H9 (cell line): Measurements from ENCODE around the gene TLK2. TPM values are rescaled to one million over a fixed set of nuclear protein-coding genes. Genes with fewer than 3 reads are reported as not detected.

Source experiments
- DNase-seq: peaks from one replicate; pipeline ENCODE4 v3.0.0-alpha.2; 2017
- H2AFZ ChIP-seq: one replicate; pipeline ENCODE4 v1.6.1; 2013; ENCODE audit warnings: mild to moderate bottlenecking, low read length, control low read depth, moderate library complexity
- H2AK5ac ChIP-seq: 2 replicates; pipeline ENCODE4 v1.6.1; 2013; ENCODE audit warnings: low read length, control low read depth, mixed read lengths; ENCODE audit not compliant: insufficient read length
- H2BK120ac ChIP-seq: one replicate; pipeline ENCODE4 v1.6.1; 2013; ENCODE audit warnings: low read depth, mild to moderate bottlenecking, low read length, control low read depth, inconsistent platforms; ENCODE audit not compliant: poor library complexity, severe bottlenecking
- H2BK12ac ChIP-seq: 2 replicates; pipeline ENCODE4 v1.6.1; 2013; ENCODE audit warnings: low read length, control low read depth, mixed read lengths, low read depth; ENCODE audit not compliant: insufficient read length
- H2BK15ac ChIP-seq: 2 replicates; pipeline ENCODE4 v1.6.1; 2013; ENCODE audit warnings: low read depth, low read length, control low read depth
- H2BK20ac ChIP-seq: one replicate; pipeline ENCODE4 v1.6.1; 2013; ENCODE audit warnings: low read depth, mild to moderate bottlenecking, low read length, control low read depth, inconsistent platforms; ENCODE audit not compliant: poor library complexity, severe bottlenecking
- H2BK5ac ChIP-seq: 2 replicates; pipeline ENCODE4 v1.6.1; 2013; ENCODE audit warnings: low read length, control low read depth, mixed read lengths; ENCODE audit not compliant: insufficient read length
- H3K14ac ChIP-seq: 2 replicates; pipeline ENCODE4 v1.6.1; 2013; ENCODE audit warnings: low read length, control low read depth; ENCODE audit not compliant: insufficient read depth
- H3K18ac ChIP-seq: 2 replicates; pipeline ENCODE4 v1.6.1; 2013; ENCODE audit warnings: low read depth, mild to moderate bottlenecking, mixed read lengths, low read length, control low read depth; ENCODE audit not compliant: insufficient read length
- H3K23ac ChIP-seq: 2 replicates; pipeline ENCODE4 v1.6.1; 2013; ENCODE audit warnings: low read length, control low read depth, mixed read lengths, low read depth; ENCODE audit not compliant: insufficient read length
- H3K23me2 ChIP-seq: 2 replicates; pipeline ENCODE4 v1.6.1; 2013; ENCODE audit warnings: low read depth, mild to moderate bottlenecking, mixed read lengths, low read length, control low read depth; ENCODE audit not compliant: insufficient read length, poor library complexity, severe bottlenecking
- H3K27ac ChIP-seq: 2 replicates; pipeline ENCODE4 v1.5.1; 2013; ENCODE audit warnings: low read length, control low read depth, mixed read lengths, low read depth; ENCODE audit not compliant: insufficient read length
- H3K27me3 ChIP-seq: 2 replicates; pipeline ENCODE4 v1.6.1; 2013; ENCODE audit warnings: low read length, control low read depth, inconsistent platforms; ENCODE audit not compliant: insufficient read depth
- H3K4ac ChIP-seq: 2 replicates; pipeline ENCODE4 v1.6.1; 2013; ENCODE audit warnings: low read depth, mild to moderate bottlenecking, control low read depth, inconsistent platforms, low read length, moderate library complexity
- H3K4me1 ChIP-seq: 2 replicates; pipeline ENCODE4 v1.6.1; 2013; ENCODE audit warnings: low read length, control low read depth, inconsistent platforms; ENCODE audit not compliant: insufficient read depth
- H3K4me2 ChIP-seq: 2 replicates; pipeline ENCODE4 v1.6.1; 2013; ENCODE audit warnings: low read length, control low read depth, mixed read lengths; ENCODE audit not compliant: insufficient read length, insufficient read depth
- H3K56ac ChIP-seq: 2 replicates; pipeline ENCODE4 v1.6.1; 2013; ENCODE audit warnings: low read depth, mild to moderate bottlenecking, mixed read lengths, low read length, control low read depth; ENCODE audit not compliant: insufficient read length
- H3K79me1 ChIP-seq: 2 replicates; pipeline ENCODE4 v1.6.1; 2013; ENCODE audit warnings: low read depth, mild to moderate bottlenecking, moderate library complexity, low read length, control low read depth, inconsistent platforms; ENCODE audit not compliant: insufficient read depth, poor library complexity, severe bottlenecking
- H3K79me2 ChIP-seq: 2 replicates; pipeline ENCODE4 v1.6.1; 2013; ENCODE audit warnings: low read length, control low read depth, inconsistent platforms; ENCODE audit not compliant: insufficient read depth
- H3K9ac ChIP-seq: 2 replicates; pipeline ENCODE4 v1.6.1; 2013; ENCODE audit warnings: low read length, control low read depth, mixed read lengths; ENCODE audit not compliant: insufficient read length; ENCODE audit errors: extremely low read depth
- H3K9me3 ChIP-seq: one replicate; pipeline ENCODE4 v1.6.1; 2013; ENCODE audit warnings: low read depth, low read length, inconsistent platforms; ENCODE audit not compliant: control insufficient read depth
- H3T11ph ChIP-seq: one replicate; pipeline ENCODE4 v1.6.1; 2013; ENCODE audit warnings: mild to moderate bottlenecking, low read length, control low read depth, inconsistent platforms
- H4K20me1 ChIP-seq: one replicate; pipeline ENCODE4 v1.6.1; 2013; ENCODE audit not compliant: control insufficient read depth, insufficient read length, insufficient read depth
- H4K5ac ChIP-seq: 2 replicates; pipeline ENCODE4 v1.6.1; 2013; ENCODE audit warnings: low read depth, mild to moderate bottlenecking, mixed read lengths, low read length, control low read depth; ENCODE audit not compliant: insufficient read length
- H4K8ac ChIP-seq: replicated peaks from 2 replicates; pipeline ENCODE4 v1.6.1; 2013; ENCODE audit warnings: low read length, control low read depth, mixed read lengths, low read depth; ENCODE audit not compliant: insufficient read length
- H4K91ac ChIP-seq: 2 replicates; pipeline ENCODE4 v1.6.1; 2013; ENCODE audit warnings: low read depth, mild to moderate bottlenecking, moderate library complexity, mixed read lengths, low read length, control low read depth; ENCODE audit not compliant: insufficient read length
- H3K27ac Mint-ChIP-seq, 3 experiments: 2 replicates in 2 of 3; 3 replicates in 1 of 3; pipeline ENCODE4 v1.8.0; 2020 to 2021; ENCODE audit warnings: mixed read lengths in 3 of 3, mild to moderate bottlenecking in 1 of 3, moderate library complexity in 1 of 3
- H3K27me3 Mint-ChIP-seq: 2 replicates; pipeline ENCODE4 v1.8.0; 2021; ENCODE audit warnings: low read depth, mild to moderate bottlenecking, moderate library complexity, mixed read lengths
- H3K36me3 Mint-ChIP-seq, 3 experiments: 2 replicates in 2 of 3; 3 replicates in 1 of 3; pipeline ENCODE4 v1.8.0; 2020 to 2021; ENCODE audit warnings: low read depth in 3 of 3, mixed read lengths in 3 of 3; ENCODE audit not compliant: insufficient read depth in 1 of 3
- H3K4me1 Mint-ChIP-seq, 2 experiments: 2 replicates each; pipeline ENCODE4 v1.8.0; 2020; ENCODE audit warnings: mixed read lengths in 2 of 2
- H3K4me3 Mint-ChIP-seq, 2 experiments: 2 replicates in 1 of 2; 3 replicates in 1 of 2; pipeline ENCODE4 v1.8.0; 2020 to 2021; ENCODE audit warnings: mild to moderate bottlenecking in 2 of 2, mixed read lengths in 2 of 2, moderate library complexity in 1 of 2
- H3K9me3 Mint-ChIP-seq, 2 experiments: 2 replicates in 1 of 2; 3 replicates in 1 of 2; pipeline ENCODE4 v1.8.0; 2020; ENCODE audit warnings: mild to moderate bottlenecking in 2 of 2, mixed read lengths in 2 of 2, moderate library complexity in 1 of 2
- WGBS: extraction: QIAGEN DNeasy Blood & Tissue Kit; methylation state at CpG from one replicate; pipeline ENCODE4 v1.1.7; 2013; ENCODE audit warnings: missing lambda C conversion rate, low lambda C conversion rate, mixed read lengths; ENCODE audit not compliant: insufficient read length; ENCODE audit errors: extremely low coverage; 5-methylcytosine and 5-hydroxymethylcytosine counted together
- total RNA-seq: library from RNA; stranded (reverse); gene quantifications from 2 replicates; pipeline ENCODE4 v1.2.1, GENCODE V29; 2021
- TF ChIP-seq, protein P1 (sequence below): fragments of 200-600 bp; sonication (generic); conservative IDR thresholded peaks from 3 replicates; pipeline ENCODE4 v1.8.0; 2021; ENCODE audit warnings: antibody characterized with exemption, mild to moderate bottlenecking

Gene TLK2
- total RNA-seq, 1 experiment from 2014 or later: 63.7 TPM

DNA sequence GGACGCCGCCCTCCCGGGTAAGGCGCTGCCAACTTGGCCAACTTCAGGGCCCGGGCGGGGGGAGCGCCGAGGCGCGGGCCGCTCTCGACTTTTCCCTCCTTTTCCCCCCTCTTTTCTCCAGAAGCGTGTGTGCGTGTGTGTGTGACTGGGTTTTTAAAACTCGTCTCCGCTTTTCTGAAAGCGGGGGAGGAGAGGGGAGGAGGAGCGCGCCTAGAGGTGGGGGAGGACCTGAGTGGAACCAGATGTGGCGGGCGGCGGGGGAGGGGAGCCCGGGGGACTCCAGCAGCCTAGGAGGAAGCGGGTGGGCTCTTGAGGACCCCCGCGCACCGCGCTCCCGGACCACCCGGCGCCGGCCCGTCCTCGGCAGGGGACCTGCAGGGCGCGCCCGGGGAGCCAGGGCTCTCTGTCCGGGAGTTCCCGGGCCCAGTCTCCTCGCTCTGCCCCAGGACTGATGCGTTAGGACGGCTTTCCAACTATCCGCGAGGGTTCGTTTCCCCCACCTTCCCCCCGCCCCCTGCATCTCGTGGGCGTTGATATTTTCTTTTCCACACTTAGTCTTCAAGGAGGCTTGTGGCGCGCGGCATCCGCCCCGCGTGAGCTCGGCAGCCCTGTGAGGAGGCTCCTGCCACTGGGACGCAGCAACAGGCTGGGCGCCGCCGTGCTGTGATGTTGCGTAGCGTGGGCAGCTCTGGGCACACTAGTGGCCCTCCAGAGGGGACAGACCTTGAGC is 149.4 kb downstream of the TLK2 start:
- Mint-ChIP-seq H3K27me3 (peaks cover 22% of the 10 kb centered on the region), H3K4me1 (peaks cover 44 to 48% of the 10 kb centered on the region in 2 experiments), H3K27ac (peak overlapping the region in 1 of 3 experiments; percentile 39; a peak in 1 of 7 replicates), H3K36me3 (peaks cover 0 to 15% (median 5%) of the 10 kb centered on the region in 3 experiments; a peak in 5 of 7 replicates), H3K4me3 (peak overlapping the region; percentile 80 to 90), H3K9me3 (no peaks in the 10 kb centered on the region; a peak in 1 of 5 replicates)
- Histone ChIP-seq H3K79me2 (peaks cover 4% of the 10 kb centered on the region; the same call in 1 of the 2 replicates), H3T11ph (no peak overlapping the region), H2AFZ (no peak overlapping the region), H3K27ac (no peak overlapping the region), H2BK20ac (no peak overlapping the region), H3K18ac (no peak overlapping the region), H3K56ac (no peak overlapping the region), H2AK5ac (no peak overlapping the region), H4K20me1 (no peaks in the 10 kb centered on the region), H2BK12ac (no peak overlapping the region), H4K8ac (no peak overlapping the region), H3K9me3 (no peaks in the 10 kb centered on the region), H3K79me1 (no peaks in the 10 kb centered on the region), H4K5ac (no peak overlapping the region), H2BK15ac (no peak overlapping the region), H3K9ac (no peak overlapping the region), H3K23ac (no peak overlapping the region), H3K4me1 (peaks cover 9% of the 10 kb centered on the region; the same call in 1 of the 2 replicates), H3K14ac (peak overlapping the region; percentile 33; the same call in 1 of the 2 replicates), H3K23me2 (peaks cover 16% of the 10 kb centered on the region), H3K4ac (no peak overlapping the region), H3K27me3 (no peaks in the 10 kb centered on the region), H2BK120ac (no peak overlapping the region), H4K91ac (no peak overlapping the region), H3K4me2 (peak overlapping the region; percentile 52), H2BK5ac (no peak overlapping the region)
- peak; percentile 37 for DNase-seq
- TF ChIP-seq, protein P1, sequence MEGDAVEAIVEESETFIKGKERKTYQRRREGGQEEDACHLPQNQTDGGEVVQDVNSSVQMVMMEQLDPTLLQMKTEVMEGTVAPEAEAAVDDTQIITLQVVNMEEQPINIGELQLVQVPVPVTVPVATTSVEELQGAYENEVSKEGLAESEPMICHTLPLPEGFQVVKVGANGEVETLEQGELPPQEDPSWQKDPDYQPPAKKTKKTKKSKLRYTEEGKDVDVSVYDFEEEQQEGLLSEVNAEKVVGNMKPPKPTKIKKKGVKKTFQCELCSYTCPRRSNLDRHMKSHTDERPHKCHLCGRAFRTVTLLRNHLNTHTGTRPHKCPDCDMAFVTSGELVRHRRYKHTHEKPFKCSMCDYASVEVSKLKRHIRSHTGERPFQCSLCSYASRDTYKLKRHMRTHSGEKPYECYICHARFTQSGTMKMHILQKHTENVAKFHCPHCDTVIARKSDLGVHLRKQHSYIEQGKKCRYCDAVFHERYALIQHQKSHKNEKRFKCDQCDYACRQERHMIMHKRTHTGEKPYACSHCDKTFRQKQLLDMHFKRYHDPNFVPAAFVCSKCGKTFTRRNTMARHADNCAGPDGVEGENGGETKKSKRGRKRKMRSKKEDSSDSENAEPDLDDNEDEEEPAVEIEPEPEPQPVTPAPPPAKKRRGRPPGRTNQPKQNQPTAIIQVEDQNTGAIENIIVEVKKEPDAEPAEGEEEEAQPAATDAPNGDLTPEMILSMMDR: no peak
- no CpG with 5 or more reads among the region's 61 CpGs for whole genome bisulfite sequencing
